Osteoblast (primary cell): ENCODE results near the gene RBPJ. TPM values are rescaled to one million over a fixed set of nuclear protein-coding genes. Genes with fewer than 3 reads are reported as not detected.
"Not testable (repeated sequence)": the region's sequence is repeated elsewhere in the genome, so short reads cannot be mapped to it uniquely, and the experiment has no call there.

ENCODE experiments used
- DNase-seq: peaks from one replicate; pipeline ENCODE4 v3.0.0; 2011; ENCODE audit warnings: low spot score, mixed read lengths; ENCODE audit not compliant: insufficient read length; ENCODE audit errors: missing footprints
- H2AFZ ChIP-seq: 2 replicates; pipeline ENCODE4 v1.6.0; 2011; ENCODE audit warnings: mild to moderate bottlenecking, low read length
- H3K27ac ChIP-seq: 2 replicates; pipeline ENCODE4 v1.5.1; 2011; ENCODE audit warnings: mild to moderate bottlenecking, low read depth, low read length, moderate library complexity
- H3K27me3 ChIP-seq: 2 replicates; pipeline ENCODE4 v1.6.0; 2012; ENCODE audit warnings: mild to moderate bottlenecking, control low read depth, inconsistent platforms, low read length, moderate library complexity; ENCODE audit not compliant: insufficient read depth
- H3K36me3 ChIP-seq: 2 replicates; pipeline ENCODE4 v1.5.1; 2011; ENCODE audit warnings: mild to moderate bottlenecking, low read length, control low read depth, moderate library complexity; ENCODE audit not compliant: insufficient read depth
- H3K4me1 ChIP-seq: 2 replicates; pipeline ENCODE4 v1.5.1; 2011; ENCODE audit warnings: mild to moderate bottlenecking, low read length, control low read depth, moderate library complexity; ENCODE audit not compliant: insufficient read depth
- H3K4me2 ChIP-seq: 2 replicates; pipeline ENCODE4 v1.6.0; 2011; ENCODE audit warnings: mild to moderate bottlenecking, low read length; ENCODE audit not compliant: insufficient read depth
- H3K4me3 ChIP-seq: fragments of 200-600 bp; sonication (generic); 3 replicates; pipeline ENCODE4 v1.5.1; 2012; ENCODE audit warnings: mild to moderate bottlenecking, low read length, inconsistent platforms; ENCODE audit not compliant: insufficient read depth
- H3K79me2 ChIP-seq: 2 replicates; pipeline ENCODE4 v1.6.0; 2012; ENCODE audit warnings: mild to moderate bottlenecking, low read length, control low read depth, inconsistent platforms; ENCODE audit not compliant: insufficient read depth
- H3K9me3 ChIP-seq: 2 replicates; pipeline ENCODE4 v1.5.1; 2011; ENCODE audit warnings: low read depth, low read length, control low read depth
- H4K20me1 ChIP-seq: 2 replicates; pipeline ENCODE4 v1.6.0; 2012; ENCODE audit warnings: mild to moderate bottlenecking, low read length, control low read depth; ENCODE audit not compliant: insufficient read depth
- total RNA-seq: library from RNA; depleted of rRNA; stranded (reverse); fragments of >200 nt; gene quantifications from 2 replicates; pipeline ENCODE4 v1.2.3, GENCODE V29; 2012
- TF ChIP-seq, protein P1 (sequence below): IDR thresholded peaks from 2 replicates; pipeline ENCODE4 v1.5.1; 2011; ENCODE audit warnings: mild to moderate bottlenecking, low read depth, low read length, moderate library complexity; ENCODE audit errors: extremely low read depth

Gene RBPJ
- total RNA-seq, 1 donor: 106 TPM

DNA sequence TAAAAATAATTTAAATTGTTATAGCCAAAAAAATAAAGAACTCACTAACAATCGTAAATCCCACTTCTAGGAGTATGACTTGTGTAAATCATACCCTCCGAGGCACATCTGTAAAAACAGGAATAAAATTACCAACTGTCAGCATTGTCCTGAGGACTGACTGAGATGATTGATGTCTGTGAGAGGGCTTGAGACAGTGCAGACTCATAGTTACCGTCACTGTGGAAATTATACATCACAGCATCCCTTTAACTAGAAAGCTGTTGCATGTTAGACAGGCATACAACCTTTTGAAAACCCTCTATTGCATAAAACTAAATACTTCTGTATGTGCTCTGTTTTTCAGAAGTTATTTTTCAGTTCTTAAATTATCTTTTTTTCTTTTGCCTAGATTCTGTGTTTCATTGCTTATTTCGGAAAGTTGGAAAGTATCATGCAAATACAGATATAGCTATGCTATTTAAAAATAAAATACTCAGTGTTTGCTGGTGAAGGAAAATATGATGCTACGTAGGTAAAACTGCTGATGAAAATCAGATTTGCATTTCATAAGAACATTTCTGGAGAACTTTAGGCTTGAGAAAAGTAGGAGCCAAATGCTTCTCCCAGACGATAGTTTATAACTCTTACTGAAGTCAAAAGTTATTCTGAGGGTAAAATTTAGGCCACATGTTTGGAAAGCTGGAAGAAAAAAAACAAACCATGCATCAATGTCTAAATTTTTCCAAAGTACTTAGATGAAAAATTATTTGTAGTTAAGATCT, 13.6 kb upstream of the RBPJ start:
- H3K27ac ChIP-seq: no peak overlapping the region
- DNase-seq: no peak
- H4K20me1 ChIP-seq: no peaks in the 10 kb centered on the region
- H3K4me3 ChIP-seq: no peak overlapping the region
- no peaks in the 10 kb centered on the region for H3K79me2 ChIP-seq
- H3K36me3 ChIP-seq: no peaks in the 10 kb centered on the region
- TF ChIP-seq, protein P1, sequence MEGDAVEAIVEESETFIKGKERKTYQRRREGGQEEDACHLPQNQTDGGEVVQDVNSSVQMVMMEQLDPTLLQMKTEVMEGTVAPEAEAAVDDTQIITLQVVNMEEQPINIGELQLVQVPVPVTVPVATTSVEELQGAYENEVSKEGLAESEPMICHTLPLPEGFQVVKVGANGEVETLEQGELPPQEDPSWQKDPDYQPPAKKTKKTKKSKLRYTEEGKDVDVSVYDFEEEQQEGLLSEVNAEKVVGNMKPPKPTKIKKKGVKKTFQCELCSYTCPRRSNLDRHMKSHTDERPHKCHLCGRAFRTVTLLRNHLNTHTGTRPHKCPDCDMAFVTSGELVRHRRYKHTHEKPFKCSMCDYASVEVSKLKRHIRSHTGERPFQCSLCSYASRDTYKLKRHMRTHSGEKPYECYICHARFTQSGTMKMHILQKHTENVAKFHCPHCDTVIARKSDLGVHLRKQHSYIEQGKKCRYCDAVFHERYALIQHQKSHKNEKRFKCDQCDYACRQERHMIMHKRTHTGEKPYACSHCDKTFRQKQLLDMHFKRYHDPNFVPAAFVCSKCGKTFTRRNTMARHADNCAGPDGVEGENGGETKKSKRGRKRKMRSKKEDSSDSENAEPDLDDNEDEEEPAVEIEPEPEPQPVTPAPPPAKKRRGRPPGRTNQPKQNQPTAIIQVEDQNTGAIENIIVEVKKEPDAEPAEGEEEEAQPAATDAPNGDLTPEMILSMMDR: no peak
- H3K4me2 ChIP-seq: no peak overlapping the region
- H3K4me1 ChIP-seq: no peaks in the 10 kb centered on the region
- H3K27me3 ChIP-seq: no peaks in the 10 kb centered on the region
- H2AFZ ChIP-seq: peak overlapping the region; percentile 20
- H3K9me3 ChIP-seq: no peaks in the 10 kb centered on the region

DNA sequence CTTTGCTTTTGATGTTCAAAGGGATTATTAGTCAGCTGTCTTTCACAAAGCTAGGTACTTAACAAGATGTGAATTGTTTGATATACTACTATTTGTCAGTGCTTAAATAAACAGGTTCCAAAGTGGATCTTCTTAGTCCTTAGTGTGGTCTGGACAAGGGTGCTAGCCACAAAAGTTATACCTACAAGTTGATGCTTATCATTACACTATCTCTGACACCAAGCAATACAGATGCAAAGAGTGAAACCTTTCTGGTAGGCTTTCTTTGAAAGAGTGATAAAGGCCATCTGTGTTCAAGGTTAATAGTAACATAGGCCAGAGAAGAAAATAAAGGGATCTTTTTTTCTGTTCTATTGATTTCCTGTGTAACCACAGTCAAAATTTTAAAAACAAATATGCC, 12.2 kb upstream of the RBPJ start:
- no peak overlapping the region for H3K4me3 ChIP-seq
- H3K4me2 ChIP-seq: no peak overlapping the region
- H3K9me3 ChIP-seq: no peaks in the 10 kb centered on the region
- H3K79me2 ChIP-seq: no peaks in the 10 kb centered on the region
- H3K4me1 ChIP-seq: no peaks in the 10 kb centered on the region
- no peaks in the 10 kb centered on the region for H3K27me3 ChIP-seq
- H3K27ac ChIP-seq: no peak overlapping the region
- TF ChIP-seq, protein P1: no peak
- DNase-seq: no peak
- no peak overlapping the region for H2AFZ ChIP-seq
- H3K36me3 ChIP-seq: no peaks in the 10 kb centered on the region
- no peaks in the 10 kb centered on the region for H4K20me1 ChIP-seq

DNA sequence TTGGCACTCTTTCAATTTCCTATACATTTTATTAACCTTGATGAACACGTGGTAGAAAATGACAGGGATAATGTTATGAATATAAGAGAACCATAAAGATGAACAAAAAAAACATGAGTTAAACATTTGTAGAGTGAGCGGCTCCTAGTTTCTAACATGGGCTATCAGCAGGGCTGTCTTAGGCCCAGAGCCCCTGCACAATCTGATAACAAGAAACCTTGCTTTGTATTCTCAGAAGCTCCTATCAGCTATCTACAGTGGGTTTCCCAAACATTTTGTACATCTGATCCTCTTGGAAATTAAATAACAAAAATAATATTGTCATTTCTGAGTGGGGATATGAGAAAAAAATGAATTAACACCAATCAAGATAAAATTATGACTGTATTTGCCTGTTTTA, 10.6 kb upstream of the RBPJ start:
- Histone ChIP-seq H2AFZ (no peak overlapping the region), H4K20me1 (no peaks in the 10 kb centered on the region), H3K79me2 (no peaks in the 10 kb centered on the region), H3K4me1 (no peaks in the 10 kb centered on the region), H3K4me2 (no peak overlapping the region), H3K36me3 (no peaks in the 10 kb centered on the region), H3K27me3 (no peaks in the 10 kb centered on the region), H3K9me3 (no peaks in the 10 kb centered on the region), H3K27ac (no peak overlapping the region), H3K4me3 (no peak overlapping the region)
- TF ChIP-seq, protein P1: no peak
- DNase-seq: no peak

DNA sequence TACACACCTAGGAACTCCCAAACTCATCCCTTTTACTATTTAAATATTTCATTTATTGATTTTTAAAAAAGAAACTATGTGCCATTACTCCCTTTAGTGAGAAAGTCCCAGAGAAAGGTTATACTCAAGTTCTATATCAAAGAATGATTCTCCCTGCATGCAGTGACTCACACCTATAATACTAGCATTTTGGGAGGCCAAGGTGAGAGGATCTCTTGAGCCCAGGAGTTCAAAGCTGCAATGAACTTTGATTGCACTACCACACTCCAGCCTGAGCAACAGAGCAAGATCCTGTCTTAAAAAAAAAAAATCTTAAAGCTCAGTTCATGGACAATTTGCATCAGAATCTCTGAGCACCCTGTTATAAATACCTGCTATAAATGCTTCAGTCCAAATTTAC, 9.2 kb upstream of the RBPJ start:
- no peaks in the 10 kb centered on the region for H3K36me3 ChIP-seq
- no peak overlapping the region for H3K4me2 ChIP-seq
- no peaks in the 10 kb centered on the region for H3K4me1 ChIP-seq
- no peak overlapping the region for H3K4me3 ChIP-seq
- no peaks in the 10 kb centered on the region for H3K27me3 ChIP-seq
- no peak overlapping the region for H3K27ac ChIP-seq
- H2AFZ ChIP-seq: no peak overlapping the region
- no peak for DNase-seq
- no peaks in the 10 kb centered on the region for H3K79me2 ChIP-seq
- H3K9me3 ChIP-seq: no peaks in the 10 kb centered on the region
- no peaks in the 10 kb centered on the region for H4K20me1 ChIP-seq
- TF ChIP-seq, protein P1: no peak

GRCh38 chr4:26315316-26315932, 5.4 kb upstream of the RBPJ start:
- not testable (repeated sequence) for DNase-seq, H3K4me2 ChIP-seq, H2AFZ ChIP-seq, H3K4me3 ChIP-seq, H3K4me1 ChIP-seq, H3K27me3 ChIP-seq, H3K36me3 ChIP-seq, H3K9me3 ChIP-seq, H3K79me2 ChIP-seq, H4K20me1 ChIP-seq, H3K27ac ChIP-seq
